ENCODE data around the gene NOX5.

Gene NOX5

GRCh38 chr15:69012761-69013364 lies 1.6 kb upstream of the NOX5 start:
- no peak for DNase-seq
- intact Hi-C loops (cut with DNase I), result no loop called here

- intact Hi-C loops (cut with DNase I), result no loop called here
- no peak for DNase-seq
Observed at GRCh38 chr15:69013726-69014406, 629 bp upstream of the NOX5 start.

- no peak for DNase-seq
- intact Hi-C loops (cut with DNase I), result no loop called here
Observed at GRCh38 chr15:69015591-69015990, 1.1 kb downstream of the NOX5 start.

- intact Hi-C loops (cut with DNase I), result no loop called here
- no peak for DNase-seq
Observed at GRCh38 chr15:69016021-69016595, 1.6 kb downstream of the NOX5 start.

- intact Hi-C loops (cut with DNase I), result no loop called here
- no peak for DNase-seq
Observed at GRCh38 chr15:69017978-69018377, 3.5 kb downstream of the NOX5 start.

GRCh38 chr15:69018951-69019350 lies 4.5 kb downstream of the NOX5 start:
- intact Hi-C loops (cut with DNase I), result no loop called here
- DNase-seq, result no peak

- intact Hi-C loops (cut with DNase I), result no loop called here
- DNase-seq, result no peak
Observed at GRCh38 chr15:69021895-69022294, 7.4 kb downstream of the NOX5 start.

GRCh38 chr15:69025320-69025719 lies 10.8 kb downstream of the NOX5 start:
- intact Hi-C loops (cut with DNase I), result no loop called here
- no peak for DNase-seq

- intact Hi-C loops (cut with DNase I), result no loop called here
- no peak for DNase-seq
Observed at GRCh38 chr15:69026355-69026754, 11.9 kb downstream of the NOX5 start.

GRCh38 chr15:69027976-69028518 lies 13.6 kb downstream of the NOX5 start:
- DNase-seq, result no peak
- intact Hi-C loops (cut with DNase I), result no loop called here

GRCh38 chr15:69031013-69032001 lies 16.8 kb downstream of the NOX5 start:
- peak in 38 of 42 donors; percentile 13 to 62 (median 30) for DNase-seq
- intact Hi-C loops (cut with DNase I), result no loop called here

GRCh38 chr15:69032031-69032430 lies 17.5 kb downstream of the NOX5 start:
- intact Hi-C loops (cut with DNase I), result no loop called here
- no peak for DNase-seq

- intact Hi-C loops (cut with DNase I), result no loop called here
- DNase-seq, result no peak
Observed at GRCh38 chr15:69032703-69033373, 18.3 kb downstream of the NOX5 start.

- intact Hi-C loops (cut with DNase I), result no loop called here
- no peak for DNase-seq
Observed at GRCh38 chr15:69034352-69034751, 19.9 kb downstream of the NOX5 start.

GRCh38 chr15:69035205-69035917 lies 20.9 kb downstream of the NOX5 start:
- DNase-seq, result no peak
- intact Hi-C loops (cut with DNase I), result no loop called here

GRCh38 chr15:69035918-69036258 lies 21.4 kb downstream of the NOX5 start:
- intact Hi-C loops (cut with DNase I), result no loop called here
- no peak for DNase-seq

- DNase-seq, result no peak
- intact Hi-C loops (cut with DNase I), result no loop called here
Observed at GRCh38 chr15:69036826-69037225, 22.3 kb downstream of the NOX5 start.

GRCh38 chr15:69037482-69037881 lies 23.0 kb downstream of the NOX5 start:
- intact Hi-C loops (cut with DNase I), result no loop called here
- DNase-seq, result no peak
